OCI-LY7 (cell line): ENCODE data around the gene CARD11.

Source experiments
- EZH2phosphoT487 ChIP-seq: fragments of 200-600 bp; sonication (generic); IDR thresholded peaks from 2 replicates; pipeline ENCODE4 v1.6.1; 2018; ENCODE audit warnings: low read depth, borderline replicate concordance, mild to moderate bottlenecking, mixed run types, antibody characterized with exemption, low read length, moderate library complexity, mixed read lengths
- TF ChIP-seq, protein P1 (sequence below): fragments of 200-600 bp; sonication (generic); conservative IDR thresholded peaks from 2 replicates; pipeline ENCODE4 v1.5.1; 2014; ENCODE audit warnings: mild to moderate bottlenecking, antibody characterized with exemption, low read length, moderate library complexity, mixed read lengths

DNA sequence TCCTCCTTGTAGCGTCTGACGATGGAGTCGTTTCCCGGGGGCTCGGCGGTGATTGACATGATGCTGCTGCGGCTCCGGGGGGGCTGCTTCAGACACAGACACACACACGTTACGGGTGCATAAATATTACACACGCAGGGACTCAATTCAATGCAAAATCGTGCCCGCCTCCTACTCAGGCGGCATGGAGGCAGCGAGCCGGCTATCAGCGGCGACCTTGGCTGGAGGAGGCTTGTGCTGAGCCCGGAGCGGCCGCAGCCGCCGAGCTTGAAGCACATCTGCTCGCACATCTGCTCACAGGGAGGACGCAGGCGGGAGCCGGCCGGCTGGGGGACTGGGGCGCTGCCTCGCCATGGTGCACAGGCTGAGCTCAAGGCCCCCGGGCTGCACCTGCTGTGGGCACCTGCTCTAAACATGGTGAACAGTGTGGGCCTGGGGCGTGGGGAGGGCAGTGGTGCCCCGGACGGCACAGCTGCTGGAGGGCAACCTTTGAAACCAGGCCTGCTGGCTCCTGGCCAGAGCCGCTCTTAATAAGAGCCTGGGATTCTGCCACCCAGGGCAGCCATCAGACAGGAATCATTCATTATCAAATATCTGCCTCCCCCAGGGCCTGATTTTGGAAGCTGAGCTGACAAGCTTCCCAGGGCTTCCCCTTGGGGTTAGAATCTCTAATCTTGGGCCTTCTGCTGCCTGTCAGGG is 114.9 kb downstream of the CARD11 start:
- TF ChIP-seq, protein P1, sequence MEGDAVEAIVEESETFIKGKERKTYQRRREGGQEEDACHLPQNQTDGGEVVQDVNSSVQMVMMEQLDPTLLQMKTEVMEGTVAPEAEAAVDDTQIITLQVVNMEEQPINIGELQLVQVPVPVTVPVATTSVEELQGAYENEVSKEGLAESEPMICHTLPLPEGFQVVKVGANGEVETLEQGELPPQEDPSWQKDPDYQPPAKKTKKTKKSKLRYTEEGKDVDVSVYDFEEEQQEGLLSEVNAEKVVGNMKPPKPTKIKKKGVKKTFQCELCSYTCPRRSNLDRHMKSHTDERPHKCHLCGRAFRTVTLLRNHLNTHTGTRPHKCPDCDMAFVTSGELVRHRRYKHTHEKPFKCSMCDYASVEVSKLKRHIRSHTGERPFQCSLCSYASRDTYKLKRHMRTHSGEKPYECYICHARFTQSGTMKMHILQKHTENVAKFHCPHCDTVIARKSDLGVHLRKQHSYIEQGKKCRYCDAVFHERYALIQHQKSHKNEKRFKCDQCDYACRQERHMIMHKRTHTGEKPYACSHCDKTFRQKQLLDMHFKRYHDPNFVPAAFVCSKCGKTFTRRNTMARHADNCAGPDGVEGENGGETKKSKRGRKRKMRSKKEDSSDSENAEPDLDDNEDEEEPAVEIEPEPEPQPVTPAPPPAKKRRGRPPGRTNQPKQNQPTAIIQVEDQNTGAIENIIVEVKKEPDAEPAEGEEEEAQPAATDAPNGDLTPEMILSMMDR = no peak
- TF ChIP-seq EZH2phosphoT487 = no peak
